DMS79 treated with DMSO at 0.1 percent for 48 hours (cell line): Measurements from ENCODE around the gene ICE2.

Source experiments
- DNase-seq: peaks from one replicate; lab custom pipeline; 2025; lab: John Stamatoyannopoulos, UW

Gene ICE2

GRCh38 chr15:60496853-60497252, 17.9 kb upstream of the ICE2 start:
- no peak for DNase-seq

- DNase-seq, result no peak
Measured at GRCh38 chr15:60494108-60494507, 15.2 kb upstream of the ICE2 start.

- DNase-seq, result no peak
Measured at GRCh38 chr15:60493166-60493565, 14.2 kb upstream of the ICE2 start.

DNA sequence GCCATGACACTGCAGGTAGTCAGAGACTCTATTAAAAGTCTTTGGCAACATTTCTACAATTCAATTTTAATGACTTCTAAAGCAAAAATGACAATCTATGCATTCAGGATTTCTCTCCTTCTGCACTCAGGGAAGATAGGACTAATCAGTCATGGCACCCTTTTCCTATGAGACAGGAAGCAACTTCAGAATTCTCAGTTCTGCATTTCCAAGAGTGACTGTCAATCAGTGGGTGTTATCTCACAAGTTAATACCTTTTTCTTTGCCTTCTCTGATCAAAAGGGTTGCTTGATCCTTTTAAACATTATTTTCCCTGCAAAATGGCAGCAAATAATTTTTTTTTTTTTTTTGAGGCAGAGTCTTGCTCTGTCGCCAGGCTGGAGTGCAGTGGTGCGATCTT, 7.8 kb upstream of the ICE2 start:
- DNase-seq, result no peak

- no peak for DNase-seq
Measured at GRCh38 chr15:60485365-60486055, 6.6 kb upstream of the ICE2 start.

DNA sequence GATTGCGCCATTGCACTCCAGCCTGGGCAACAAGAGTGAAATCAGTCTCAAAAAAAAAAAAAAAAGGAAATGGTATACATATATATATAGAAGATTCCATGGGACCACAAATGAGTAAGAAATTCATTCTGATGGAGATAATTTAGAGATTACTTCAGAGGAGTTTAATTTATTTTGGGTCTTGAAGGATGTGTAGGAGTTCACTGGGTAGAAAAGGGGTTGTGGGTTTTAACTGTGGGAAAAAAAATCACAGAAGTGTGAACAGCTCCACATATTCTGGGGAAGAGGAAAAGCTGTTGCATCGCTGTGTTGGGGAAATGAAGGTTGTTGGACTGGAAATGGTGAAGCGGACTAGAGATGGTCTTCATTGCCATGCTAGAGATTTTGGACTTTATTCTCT, 4.1 kb upstream of the ICE2 start:
- DNase-seq, result no peak

DNA sequence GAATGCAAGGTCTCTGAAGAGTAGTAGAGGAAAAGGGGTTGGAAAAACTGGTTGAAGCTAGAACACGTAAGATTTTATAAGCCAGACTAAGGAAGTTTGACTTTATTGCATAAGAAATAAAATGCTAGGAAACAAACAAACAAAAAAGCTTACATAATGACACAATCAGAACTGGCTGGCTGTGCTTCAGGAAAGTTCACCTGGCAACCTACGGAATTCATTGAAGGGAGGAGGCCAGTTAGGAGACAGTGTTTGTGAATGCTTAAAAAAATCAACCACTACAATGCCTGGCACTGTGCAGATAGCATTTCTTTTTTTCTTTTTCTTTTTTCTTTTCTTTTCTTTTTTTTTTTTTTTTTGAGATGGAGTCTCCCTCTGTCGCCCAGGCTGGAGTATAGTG, 1.9 kb upstream of the ICE2 start:
- DNase-seq, result no peak

GRCh38 chr15:60480149-60480548, 1.2 kb upstream of the ICE2 start:
- DNase-seq, result no peak

DNA sequence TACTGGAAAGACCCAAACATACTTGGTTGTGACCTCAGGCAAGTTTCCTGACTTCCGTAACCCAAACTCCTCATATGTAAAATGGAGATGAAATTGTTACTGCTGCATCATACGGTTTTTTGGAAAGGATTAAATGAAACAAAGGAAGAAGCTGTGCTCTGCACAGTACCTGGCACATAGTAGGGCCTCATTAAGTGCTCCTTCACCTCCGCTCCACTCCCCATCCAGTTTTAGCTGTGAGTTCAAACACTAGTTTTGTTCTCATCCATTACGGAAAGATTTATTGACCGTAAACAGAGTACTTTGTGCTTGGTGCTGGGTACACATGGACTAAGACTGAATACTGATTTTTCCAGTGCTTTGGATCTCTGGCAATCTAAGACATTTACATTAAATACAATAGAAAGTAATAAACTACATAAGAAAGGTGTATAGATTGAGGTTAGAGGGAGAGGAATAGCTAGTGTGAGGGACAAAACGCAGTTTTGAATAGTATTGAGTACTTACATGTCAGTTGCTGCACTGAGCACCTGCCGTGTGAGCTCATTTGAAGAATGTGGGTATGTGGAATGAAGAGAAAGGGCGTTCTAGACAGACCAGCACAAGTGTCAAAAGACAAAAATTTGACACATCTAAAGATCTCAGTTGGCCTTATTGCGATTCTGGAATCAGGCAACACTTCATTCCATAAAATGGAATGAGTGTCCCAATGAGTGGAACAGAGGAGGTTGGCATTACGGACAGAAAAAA, 594 bp upstream of the ICE2 start:
- peak; percentile 41 for DNase-seq

DNA sequence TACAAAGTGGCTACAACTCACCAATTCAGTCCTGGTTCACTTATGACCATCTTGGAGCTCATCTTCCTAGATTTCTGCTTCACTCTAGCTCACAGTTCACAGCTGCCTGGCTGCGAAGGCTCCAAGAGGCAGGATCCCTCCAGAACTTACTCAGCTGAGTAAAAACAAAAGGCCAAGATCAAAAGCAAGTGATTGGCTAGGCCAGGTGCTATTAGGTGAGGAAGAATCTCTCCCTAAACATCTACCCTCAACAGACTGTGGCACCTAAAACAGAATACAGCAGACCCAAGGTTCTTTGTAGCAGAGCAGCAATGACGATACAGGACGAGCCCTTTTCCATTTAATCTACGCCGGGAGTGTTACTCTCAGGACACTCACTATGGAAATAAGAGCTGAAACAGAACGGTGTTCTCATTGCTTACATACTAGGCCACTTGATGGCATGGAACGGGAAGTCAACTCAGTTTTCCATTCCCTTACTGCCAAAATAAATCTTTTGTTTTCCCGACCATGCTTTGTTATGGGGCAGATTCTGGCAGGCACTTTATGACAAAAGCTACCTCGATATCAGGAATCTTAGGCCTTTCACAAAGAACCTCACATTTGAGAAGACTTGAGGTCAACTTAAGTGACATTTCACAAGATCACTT, 901 bp downstream of the ICE2 start:
- DNase-seq, result peak; percentile 17

DNA sequence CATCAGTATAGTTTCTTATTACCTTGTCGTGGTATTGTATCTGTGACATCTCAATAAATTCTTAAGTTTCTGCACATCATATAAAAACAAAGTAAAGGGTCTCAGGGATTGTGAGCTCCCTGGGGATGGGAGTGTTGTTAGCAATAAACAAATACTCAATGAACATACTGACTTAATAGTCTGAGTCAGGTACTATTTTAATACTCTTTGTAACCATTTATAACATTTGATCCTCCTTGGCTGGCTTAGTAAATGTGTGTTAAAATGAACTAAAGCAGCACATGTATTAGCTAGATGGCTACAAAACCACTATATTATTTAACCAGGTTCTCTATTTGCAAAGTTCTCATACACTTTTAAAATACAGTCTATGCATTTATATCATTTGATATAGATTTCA, 1.8 kb downstream of the ICE2 start:
- DNase-seq, result no peak

DNA sequence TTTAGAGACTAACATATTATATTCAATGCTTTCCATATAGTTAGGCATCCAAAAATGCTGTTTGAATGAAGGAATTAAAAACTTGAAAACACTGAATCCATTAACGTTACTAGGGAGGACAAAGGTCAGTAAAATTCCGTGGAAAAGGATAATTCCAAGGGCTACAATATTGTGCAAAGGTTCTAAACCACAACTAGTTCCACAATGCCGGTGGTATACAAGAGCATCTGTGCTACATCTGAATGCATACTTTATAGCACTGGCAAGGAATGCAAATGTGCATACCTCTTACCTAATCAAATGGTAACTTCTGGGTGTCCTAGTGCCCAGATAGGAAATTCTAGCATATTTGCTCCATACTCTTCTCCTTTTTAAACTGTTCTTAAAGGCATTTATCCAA, 2.2 kb downstream of the ICE2 start:
- no peak for DNase-seq

DNA sequence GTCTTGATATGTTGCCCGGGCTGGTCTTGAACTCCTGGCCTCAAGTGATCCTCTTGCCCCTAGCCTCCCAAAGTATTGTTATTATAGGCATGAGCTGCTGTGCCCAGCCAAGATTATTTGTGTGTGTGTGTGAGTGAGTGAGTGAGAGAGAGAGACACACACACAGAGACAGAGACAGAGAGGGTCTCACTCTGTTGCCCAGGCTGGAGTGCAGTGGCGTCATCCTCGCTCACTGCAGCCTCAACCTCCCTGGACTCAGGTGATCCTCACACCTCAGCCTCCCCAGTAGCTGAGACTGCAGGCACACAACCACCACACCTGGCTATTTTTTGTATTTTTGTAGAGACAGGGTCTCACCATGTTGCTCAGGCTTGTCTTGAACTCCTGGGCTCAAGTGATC, 5.8 kb downstream of the ICE2 start:
- no peak for DNase-seq

- DNase-seq, result peak; percentile 26
Measured at GRCh38 chr15:60471314-60471713, 7.6 kb downstream of the ICE2 start.

DNA sequence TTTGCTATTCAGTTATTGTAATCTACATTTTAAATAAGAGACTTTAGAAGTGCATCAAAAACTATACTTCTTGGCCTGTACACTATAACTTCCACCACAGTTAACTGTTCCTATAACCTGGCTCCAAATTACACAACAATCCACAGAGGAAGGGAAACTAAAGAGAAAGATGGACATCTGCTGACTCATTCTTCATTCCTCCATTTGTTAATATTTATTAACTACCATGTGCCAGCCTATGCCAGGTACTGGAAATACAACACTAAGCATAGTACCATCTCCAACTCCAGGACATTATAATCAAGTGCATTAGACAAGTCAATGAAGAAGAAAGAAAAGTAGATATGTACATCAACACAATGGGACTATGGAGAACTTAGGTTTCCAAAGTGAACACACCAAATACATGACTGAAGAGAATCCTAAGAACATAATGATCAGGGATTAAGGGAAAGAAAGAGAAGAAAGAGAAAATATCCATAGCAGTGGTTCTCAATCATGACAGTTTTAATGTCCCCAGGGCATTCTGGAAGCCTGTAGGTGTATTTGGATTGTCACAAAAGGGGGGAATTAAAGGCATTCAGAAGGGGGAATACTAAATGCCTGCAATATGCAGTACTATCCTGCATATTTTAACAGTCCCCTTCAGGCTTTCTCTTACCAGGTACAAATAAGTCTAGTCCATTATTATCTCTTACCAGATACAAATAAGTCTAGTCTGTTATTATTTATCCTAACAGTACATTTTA, 8.9 kb downstream of the ICE2 start:
- DNase-seq, result no peak

- DNase-seq, result no peak
Measured at GRCh38 chr15:60464836-60465630, 13.9 kb downstream of the ICE2 start.

DNA sequence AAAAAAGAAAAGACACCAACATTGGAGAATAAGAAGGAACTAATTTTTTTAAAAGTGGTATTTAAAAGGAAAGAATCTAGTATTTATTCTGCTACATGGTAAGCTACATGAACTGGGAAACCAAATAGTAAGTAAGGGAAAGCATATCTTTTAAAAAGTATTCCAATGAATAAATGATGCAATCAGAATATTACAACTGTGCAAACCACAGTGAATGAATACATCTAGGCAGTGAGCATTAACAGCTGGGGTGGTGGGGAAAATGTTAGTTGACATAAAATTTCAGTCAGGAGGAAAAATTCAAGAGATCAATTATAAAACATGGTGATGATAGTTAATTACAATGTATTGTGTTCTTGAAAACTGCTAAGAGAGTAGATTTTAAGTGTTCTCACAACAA, 16.9 kb downstream of the ICE2 start:
- DNase-seq, result no peak

GRCh38 chr15:60460931-60461330, 18.0 kb downstream of the ICE2 start:
- DNase-seq, result no peak

DNA sequence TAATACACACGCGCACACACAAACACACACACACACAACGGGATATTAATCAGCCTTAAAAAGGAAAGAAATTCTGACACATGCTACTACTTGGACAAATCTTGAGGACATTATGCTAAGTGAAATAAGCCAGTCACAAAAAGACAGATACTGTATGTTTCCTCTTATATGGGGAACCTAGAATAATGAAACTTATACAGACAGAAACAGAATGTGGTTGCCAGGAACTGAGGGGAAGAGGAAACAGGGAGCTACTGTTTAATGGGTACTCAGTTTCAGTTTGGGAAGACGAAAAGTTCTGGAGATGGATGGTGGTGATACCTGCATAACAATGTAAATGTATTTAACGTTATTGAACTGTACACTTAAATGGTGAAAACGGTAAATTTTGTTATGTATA, 20.2 kb downstream of the ICE2 start:
- no peak for DNase-seq

- no peak for DNase-seq
Measured at GRCh38 chr15:60457985-60458384, 21.0 kb downstream of the ICE2 start.

DNA sequence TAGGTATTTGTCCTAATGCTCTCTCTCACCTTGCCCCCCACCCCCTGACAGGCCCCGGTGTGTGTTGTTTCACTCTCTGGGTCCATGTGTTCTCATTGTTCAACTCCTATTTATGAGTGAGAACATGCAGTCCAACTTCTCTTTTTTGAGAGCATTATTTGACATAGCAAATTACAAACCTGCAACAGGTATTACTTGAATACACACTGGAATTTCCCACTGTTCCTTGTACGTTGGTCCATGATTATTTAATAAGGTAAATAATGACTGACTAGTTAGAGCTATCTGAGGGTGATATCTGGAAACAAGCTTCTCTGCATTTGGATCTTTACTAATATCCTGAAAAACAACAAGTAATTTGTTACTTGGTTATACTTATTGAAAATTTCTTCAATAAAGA, 24.1 kb downstream of the ICE2 start:
- DNase-seq, result no peak
